ENCODE results near the gene MYH7B.

MYH7B gene

GRCh38 chr20:34985461-34986310, 30.0 kb downstream of the MYH7B start:
- H3K4me1 ChIP-seq (ENCODE audit: low read length), result no peaks in the 10 kb centered on the region
- no peak overlapping the region for H3K4me2 ChIP-seq (ENCODE audit: low read length)
- no peak overlapping the region for H2AFZ ChIP-seq (ENCODE audit: low read depth, low read length)
- no peaks in the 10 kb centered on the region for H4K20me1 ChIP-seq (ENCODE audit: insufficient read depth, low read length)
- H3K4me3 ChIP-seq (ENCODE audit: low read length), result no peak overlapping the region
- H3K9me3 ChIP-seq (ENCODE audit: insufficient read depth, low read length), result no peaks in the 10 kb centered on the region
- H3K36me3 ChIP-seq (replicated peaks; ENCODE audit: low read depth, low read length), result peaks cover 2% of the 10 kb centered on the region
- peaks cover 4% of the 10 kb centered on the region; the same call in 1 of the 2 replicates for H3K27me3 ChIP-seq (ENCODE audit: low read depth, low read length)
- H3K27ac ChIP-seq (ENCODE audit: low read length), result no peak overlapping the region
- H3K79me2 ChIP-seq (ENCODE audit: low read length), result no peaks in the 10 kb centered on the region
- TF ChIP-seq CTCF (IDR thresholded peaks at IDR 0.05; ENCODE audit: low read depth, low read length) (no peak), EZH2phosphoT487 (IDR thresholded peaks at IDR 0.05; ENCODE audit: low read depth) (no peak)
- H3K9ac ChIP-seq (ENCODE audit: low read length), result no peak overlapping the region

GRCh38 chr20:34986311-34987287, 30.9 kb downstream of the MYH7B start:
- H3K9ac ChIP-seq (ENCODE audit: low read length), result no peak overlapping the region
- H3K4me2 ChIP-seq (ENCODE audit: low read length), result no peak overlapping the region
- H3K79me2 ChIP-seq (ENCODE audit: low read length), result no peaks in the 10 kb centered on the region
- H3K36me3 ChIP-seq (replicated peaks; ENCODE audit: low read depth, low read length), result peaks cover 2% of the 10 kb centered on the region
- TF ChIP-seq EZH2phosphoT487 (IDR thresholded peaks at IDR 0.05; ENCODE audit: low read depth), result no peak
- TF ChIP-seq CTCF (IDR thresholded peaks at IDR 0.05; ENCODE audit: low read depth, low read length), result no peak
- no peaks in the 10 kb centered on the region for H4K20me1 ChIP-seq (ENCODE audit: insufficient read depth, low read length)
- H3K4me1 ChIP-seq (ENCODE audit: low read length), result no peaks in the 10 kb centered on the region
- peaks cover 4% of the 10 kb centered on the region; the same call in 1 of the 2 replicates for H3K27me3 ChIP-seq (ENCODE audit: low read depth, low read length)
- H3K27ac ChIP-seq (ENCODE audit: low read length), result no peak overlapping the region
- no peak overlapping the region for H2AFZ ChIP-seq (ENCODE audit: low read depth, low read length)
- H3K9me3 ChIP-seq (ENCODE audit: insufficient read depth, low read length), result no peaks in the 10 kb centered on the region
- no peak overlapping the region for H3K4me3 ChIP-seq (ENCODE audit: low read length)

GRCh38 chr20:34987288-34988190, 31.9 kb downstream of the MYH7B start:
- peaks cover 2% of the 10 kb centered on the region for H3K36me3 ChIP-seq (replicated peaks; ENCODE audit: low read depth, low read length)
- no peak overlapping the region for H3K9ac ChIP-seq (ENCODE audit: low read length)
- no peaks in the 10 kb centered on the region for H3K4me1 ChIP-seq (ENCODE audit: low read length)
- H3K9me3 ChIP-seq (ENCODE audit: insufficient read depth, low read length), result no peaks in the 10 kb centered on the region
- no peak overlapping the region for H3K4me2 ChIP-seq (ENCODE audit: low read length)
- no peaks in the 10 kb centered on the region for H4K20me1 ChIP-seq (ENCODE audit: insufficient read depth, low read length)
- no peak for TF ChIP-seq CTCF (IDR thresholded peaks at IDR 0.05; ENCODE audit: low read depth, low read length)
- TF ChIP-seq EZH2phosphoT487 (IDR thresholded peaks at IDR 0.05; ENCODE audit: low read depth), result no peak
- no peak overlapping the region for H2AFZ ChIP-seq (ENCODE audit: low read depth, low read length)
- H3K79me2 ChIP-seq (ENCODE audit: low read length), result no peaks in the 10 kb centered on the region
- peaks cover 4% of the 10 kb centered on the region; the same call in 1 of the 2 replicates for H3K27me3 ChIP-seq (ENCODE audit: low read depth, low read length)
- no peak overlapping the region for H3K27ac ChIP-seq (ENCODE audit: low read length)
- no peak overlapping the region for H3K4me3 ChIP-seq (ENCODE audit: low read length)
